Vagina (tissue), 2 donors: ENCODE measurements around the gene PLCB2. TPM values are rescaled to one million over a fixed set of nuclear protein-coding genes. Genes with fewer than 3 reads are reported as not detected.
A peak's percentile ranks its signal among the peaks of the same experiment; 100 is the strongest.

Experiments used
- DNase-seq, 2 donors: peaks; one replicate each; pipeline ENCODE4 v3.0.0-alpha.2; 2017; ENCODE audit errors: extremely low spot score in 2 of 2
- H3K27ac ChIP-seq: fragments of 200-600 bp; sonication (generic); one replicate; pipeline ENCODE4 v1.5.1; 2019
- H3K27me3 ChIP-seq: fragments of 200-600 bp; sonication (generic); one replicate; pipeline ENCODE4 v1.5.1; 2019
- H3K36me3 ChIP-seq, 2 donors: fragments of 200-600 bp; sonication (generic); one replicate each; pipeline ENCODE4 v1.5.1; 2017 to 2019
- H3K4me1 ChIP-seq: fragments of 200-600 bp; sonication (generic); one replicate; pipeline ENCODE4 v1.5.1; 2019
- H3K4me3 ChIP-seq, 2 donors: fragments of 200-600 bp; sonication (generic); 1 replicate in 1 of 2; 2 replicates in 1 of 2; pipeline ENCODE4 v1.5.1; 2016 to 2019
- H3K9me3 ChIP-seq: fragments of 200-600 bp; sonication (generic); one replicate; pipeline ENCODE4 v1.5.1; 2019
- CTCF ChIP-seq, 3 experiments: fragments of 450-650 bp in 2 of 3; fragments of 200-600 bp in 1 of 3; sonication (generic) in 1 of 3; IDR thresholded peaks; one replicate each; pipeline ENCODE4 v1.5.1; 2017 to 2019; ENCODE audit warnings: antibody characterized with exemption in 3 of 3, mild to moderate bottlenecking in 2 of 3, moderate library complexity in 2 of 3
- POLR2A ChIP-seq, 2 donors: fragments of 450-650 bp; IDR thresholded peaks; one replicate each; pipeline ENCODE4 v1.6.1; 2017; ENCODE audit warnings: antibody characterized with exemption in 2 of 2, mild to moderate bottlenecking in 2 of 2, moderate library complexity in 2 of 2
- POLR2AphosphoS5 ChIP-seq, 2 donors: sonication (generic); formaldehyde crosslinking; IDR thresholded peaks; one replicate each; pipeline ENCODE4 v1.9.0; 2017; ENCODE audit warnings: antibody characterized with exemption in 2 of 2, mild to moderate bottlenecking in 2 of 2, low read depth in 1 of 2; ENCODE audit not compliant: insufficient read depth in 1 of 2
- intact Hi-C: fragments of 100-400 bp; cut with DNase I; formaldehyde crosslinking; loops from one replicate; pipeline ENCODE4 v1.15.1; 2023
- total RNA-seq: library from RNA; depleted of rRNA; stranded (reverse); fragments of >200 nt; gene quantifications from one replicate; pipeline ENCODE4 v1.2.3, GENCODE V29; 2016

The PLCB2 gene
- total RNA-seq, 1 donor from 2014 or later = 14.0 TPM

DNA sequence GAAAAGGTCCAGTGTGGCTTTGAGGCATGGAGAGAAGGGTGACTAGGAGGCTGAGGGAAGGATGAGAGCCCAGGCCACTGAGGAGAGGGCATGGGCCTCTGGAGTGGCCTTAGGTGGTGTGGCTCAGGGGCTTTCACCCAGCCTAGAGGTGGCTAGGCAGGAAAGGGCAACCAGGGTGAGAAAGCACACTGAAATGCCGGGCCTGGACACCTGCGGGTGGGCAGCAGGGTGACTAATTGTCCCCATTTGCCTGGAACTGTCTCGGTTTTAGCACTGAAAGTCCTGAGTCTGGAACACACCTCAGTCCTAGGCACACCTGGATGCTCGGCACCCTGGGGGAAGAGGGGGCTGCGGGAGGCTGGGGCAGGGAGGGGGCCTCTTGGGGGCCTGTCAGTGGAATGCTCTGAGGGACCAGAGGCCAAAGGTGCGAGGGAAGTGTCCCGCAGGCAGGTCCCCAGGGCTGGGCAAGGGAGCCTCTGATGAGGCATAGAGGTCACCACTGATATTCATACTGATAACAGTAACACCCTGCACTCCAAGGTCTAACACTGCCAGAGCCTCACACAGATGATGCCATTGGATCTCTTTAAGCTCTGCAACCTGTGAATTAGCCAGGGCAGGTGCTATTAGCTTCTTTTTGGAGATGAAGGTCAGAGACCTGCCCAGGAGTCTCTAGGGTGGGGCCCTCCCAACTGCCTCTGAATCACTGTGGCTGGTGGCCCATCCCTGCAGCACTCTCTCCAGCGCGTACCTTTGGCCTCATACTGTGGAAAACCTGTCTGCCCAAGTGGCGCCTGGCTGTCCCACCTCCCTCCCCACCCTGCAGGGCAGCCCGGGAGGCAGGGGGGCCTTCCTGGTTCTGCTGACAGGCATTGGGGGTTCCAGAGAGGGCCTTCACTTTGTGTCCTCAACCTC is 40.1 kb upstream of the PLCB2 start:
- Histone ChIP-seq H3K27ac (peak overlapping the region; percentile 53), H3K27me3 (no peaks in the 10 kb centered on the region), H3K9me3 (no peaks in the 10 kb centered on the region), H3K4me1 (peaks cover 23% of the 10 kb centered on the region), H3K36me3 (no peaks in the 10 kb centered on the region), H3K4me3 (no peak overlapping the region)
- intact Hi-C loops = loop anchor here (10.0 kb wide), 1 partner anchor 77 kb away; no protein-coding TSS in a partner anchor
- TF ChIP-seq CTCF (IDR thresholded peaks at IDR 0.05) = no peak
- no peak for DNase-seq

GRCh38 chr15:40346579-40347558 is 39.1 kb upstream of the PLCB2 start:
- H3K9me3 ChIP-seq = no peaks in the 10 kb centered on the region
- no peaks in the 10 kb centered on the region for H3K36me3 ChIP-seq
- no peaks in the 10 kb centered on the region for H3K27me3 ChIP-seq
- intact Hi-C loops = loop anchor here (10.0 kb wide), 1 partner anchor 78 kb away; no protein-coding TSS in a partner anchor
- H3K4me1 ChIP-seq = peaks cover 24% of the 10 kb centered on the region
- DNase-seq = no peak
- no peak overlapping the region for H3K4me3 ChIP-seq
- TF ChIP-seq CTCF (IDR thresholded peaks at IDR 0.05) = no peak
- TF ChIP-seq POLR2A (IDR thresholded peaks at IDR 0.05) = no peak
- TF ChIP-seq POLR2AphosphoS5 (IDR thresholded peaks at IDR 0.05; ENCODE audit: insufficient read depth in 1 of 2, low read depth in 1 of 2) = no peak
- no peak overlapping the region for H3K27ac ChIP-seq

- TF ChIP-seq CTCF (IDR thresholded peaks at IDR 0.05) = no peak
- TF ChIP-seq POLR2AphosphoS5 (IDR thresholded peaks at IDR 0.05; ENCODE audit: insufficient read depth in 1 of 2, low read depth in 1 of 2) = no peak
- TF ChIP-seq POLR2A (IDR thresholded peaks at IDR 0.05) = no peak
- intact Hi-C loops = loop anchor here (10.0 kb wide), 1 partner anchor 79 kb away; no protein-coding TSS in a partner anchor
- H3K36me3 ChIP-seq = no peaks in the 10 kb centered on the region
- no peak overlapping the region for H3K27ac ChIP-seq
- no peak overlapping the region for H3K4me3 ChIP-seq
- no peaks in the 10 kb centered on the region for H3K27me3 ChIP-seq
- DNase-seq = no peak
- H3K4me1 ChIP-seq = peaks cover 32% of the 10 kb centered on the region
- H3K9me3 ChIP-seq = no peaks in the 10 kb centered on the region
Measured at GRCh38 chr15:40345867-40346578, 38.3 kb upstream of the PLCB2 start.

DNA sequence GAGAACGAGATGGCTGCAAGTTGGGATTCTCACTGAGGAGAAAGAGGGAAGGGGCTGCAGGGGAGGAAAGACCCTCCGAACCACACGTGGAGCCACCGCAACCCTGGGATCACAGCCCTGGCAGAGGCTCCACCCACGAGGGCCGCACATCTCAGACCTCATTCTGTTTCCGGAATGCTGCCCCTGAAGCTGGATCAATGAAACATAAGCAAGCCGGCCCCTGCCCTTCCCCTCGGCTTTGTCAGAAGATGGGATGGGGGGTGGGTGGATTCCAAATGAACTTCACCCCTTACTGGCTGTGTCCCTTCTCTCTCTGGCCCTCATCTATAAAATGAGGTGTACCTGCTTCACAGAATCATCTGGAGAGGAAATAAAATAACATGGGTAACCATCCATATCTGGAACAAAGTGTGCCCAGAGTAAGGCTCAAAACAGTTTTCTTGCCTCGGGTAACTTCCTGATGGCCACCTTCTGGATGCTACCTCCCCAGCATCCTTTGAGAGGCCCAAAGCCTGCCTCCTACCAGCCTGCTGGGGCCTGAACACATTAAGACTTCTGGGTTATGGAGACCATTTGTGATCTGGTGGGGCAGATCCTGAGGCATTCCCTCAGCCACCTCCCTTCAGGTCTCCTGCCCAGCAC is 37.6 kb upstream of the PLCB2 start:
- Histone ChIP-seq H3K4me3 (no peak overlapping the region), H3K4me1 (peaks cover 39% of the 10 kb centered on the region), H3K27me3 (no peaks in the 10 kb centered on the region), H3K9me3 (no peaks in the 10 kb centered on the region), H3K36me3 (no peaks in the 10 kb centered on the region), H3K27ac (no peak overlapping the region)
- no peak for DNase-seq
- intact Hi-C loops = loop anchor here (10.0 kb wide), 1 partner anchor 79 kb away; no protein-coding TSS in a partner anchor
- TF ChIP-seq CTCF (IDR thresholded peaks at IDR 0.05) (no peak), POLR2A (IDR thresholded peaks at IDR 0.05) (no peak), POLR2AphosphoS5 (IDR thresholded peaks at IDR 0.05; ENCODE audit: insufficient read depth in 1 of 2, low read depth in 1 of 2) (no peak)
